ENCODE measurements around the gene DCAF11.
A peak's percentile ranks its signal among the peaks of the same experiment; 100 is the strongest.

DCAF11 gene

GRCh38 chr14:24141097-24141880 is 26.7 kb downstream of the DCAF11 start, which contains the start of gene EMC9:
Gene EMC9 (minus strand): TSS chr14:24141591. CDS start chr14:24141304, 287 bp downstream.
- DNase-seq, result peak; percentile 99

- no peak for DNase-seq
Measured at GRCh38 chr14:24143511-24143910, 28.9 kb downstream of the DCAF11 start.

GRCh38 chr14:24144451-24144850 is 29.9 kb downstream of the DCAF11 start:
- DNase-seq, result no peak

- DNase-seq, result no peak
Measured at GRCh38 chr14:24145219-24145618, 30.6 kb downstream of the DCAF11 start.

GRCh38 chr14:24145690-24146452 is 31.3 kb downstream of the DCAF11 start:
- no peak for DNase-seq

GRCh38 chr14:24146453-24146977 is 31.9 kb downstream of the DCAF11 start, which contains the start of gene PSME2:
Gene PSME2 (minus strand): TSS chr14:24146610. CDS start chr14:24146581, 29 bp downstream.
- peak; percentile 77 for DNase-seq

- DNase-seq, result peak; percentile 98
Measured at GRCh38 chr14:24146978-24147760, 32.6 kb downstream of the DCAF11 start, which contains the start of gene RNF31. Gene RNF31 (plus strand): TSS chr14:24147498. CDS start chr14:24147699, 201 bp downstream.

- DNase-seq, result no peak
Measured at GRCh38 chr14:24147761-24148428, 33.3 kb downstream of the DCAF11 start.

- DNase-seq, result no peak
Measured at GRCh38 chr14:24149302-24149969, 34.9 kb downstream of the DCAF11 start.

GRCh38 chr14:24150061-24150460 is 35.5 kb downstream of the DCAF11 start:
- DNase-seq, result no peak

- no peak for DNase-seq
Measured at GRCh38 chr14:24150567-24150966, 36.0 kb downstream of the DCAF11 start.

- no peak for DNase-seq
Measured at GRCh38 chr14:24150993-24151392, 36.4 kb downstream of the DCAF11 start.

GRCh38 chr14:24151404-24152080 is 37.0 kb downstream of the DCAF11 start:
- no peak for DNase-seq

- DNase-seq, result no peak
Measured at GRCh38 chr14:24155100-24155499, 40.5 kb downstream of the DCAF11 start.

GRCh38 chr14:24156840-24157239 is 42.3 kb downstream of the DCAF11 start:
- DNase-seq, result no peak

GRCh38 chr14:24157331-24157730 is 42.8 kb downstream of the DCAF11 start:
- no peak for DNase-seq

GRCh38 chr14:24159777-24160498 is 45.4 kb downstream of the DCAF11 start:
- no peak for DNase-seq

GRCh38 chr14:24160499-24160849 is 45.9 kb downstream of the DCAF11 start:
- no peak for DNase-seq

GRCh38 chr14:24160850-24161804 is 46.5 kb downstream of the DCAF11 start, which contains the start of gene IRF9:
Gene IRF9 (plus strand): TSS chr14:24161265. CDS start chr14:24162145, 880 bp downstream.
- peak; percentile 97 for DNase-seq

All from stimulated activated CD4-positive, alpha-beta T cell treated with anti-CD3 and anti-CD28 coated beads, Interleukin-4, amount 100 ng/mL, for 1 hour (primary cell).